ENCODE results near the gene GIMAP2.

GRCh38 chr7:150736864-150737263 lies 51.4 kb downstream of the GIMAP2 start:
- no peak for TF ChIP-seq CTCF (CRISPR knock-in tag; IDR thresholded peaks at IDR 0.05)
- TF ChIP-seq KAT2B (IDR thresholded peaks at IDR 0.05; ENCODE audit: borderline replicate concordance, low read depth, low read length) = no peak
- TF ChIP-seq ZBTB43 (CRISPR knock-in tag; conservative IDR thresholded peaks at IDR 0.05) = no peak
- no peak for TF ChIP-seq PBX2 (CRISPR knock-in tag; IDR thresholded peaks at IDR 0.05)
- no peak for TF ChIP-seq ATF3 (CRISPR knock-in tag; IDR thresholded peaks at IDR 0.05)
- TF ChIP-seq TCF7L2 (IDR thresholded peaks at IDR 0.05; ENCODE audit: low read depth, low read length) = no peak
